ENCODE measurements around the gene RGS1. TPM values are rescaled to one million over a fixed set of nuclear protein-coding genes. Genes with fewer than 3 reads are reported as not detected.

RGS1 gene
- total RNA-seq, 2 experiments from 2014 or later: 23.5 to 27.1 TPM

GRCh38 chr1:192629612-192630011 lies 54.0 kb downstream of the RGS1 start:
- Mint-ChIP-seq H3K27ac (no peak overlapping the region), H3K4me1 (ENCODE audit: low read depth) (no peaks in the 10 kb centered on the region), H3K36me3 (no peaks in the 10 kb centered on the region), H3K9me3 (no peaks in the 10 kb centered on the region), H3K4me3 (no peak overlapping the region), H3K27me3 (peaks cover 4% of the 10 kb centered on the region)
- DNase-seq: no peak
- ChIA-PET CTCF (interaction anchor here (0.7 to 2.0 kb wide), 2 partner anchors 21 to 69 kb away, joined by 3 to 6 read pairs; no protein-coding TSS in a partner anchor), POLR2A (interaction anchor here (0.7 kb wide), 1 partner anchor 11 kb away, joined by 3 read pairs; no protein-coding TSS in a partner anchor)
- intact Hi-C loops (cut with micrococcal nuclease): no loop called here

Other genes starting within 250 kb of the RGS1 start
- not detected for gene RGS13, start 60.4 kb downstream of the RGS1 start, total RNA-seq
- 1 to 10 TPM; 5.4 to 6.4 TPM for gene RGS2, start 233.3 kb downstream of the RGS1 start, total RNA-seq

Measured in activated CD4-positive, alpha-beta memory T cell treated with anti-CD3 and anti-CD28 coated beads for 36 hours (primary cell).